NCI-H2029 treated with DMSO at 0.1 percent for 48 hours (cell line): ENCODE measurements around the gene ZNF853.
"Not testable (repeated sequence)": the region's sequence is repeated elsewhere in the genome, so short reads cannot be mapped to it uniquely, and the experiment has no call there.

Source experiments
- DNase-seq: peaks from one replicate; lab custom pipeline; 2025; lab: John Stamatoyannopoulos, UW

ZNF853 gene

GRCh38 chr7:6614953-6615722, at the start of gene ZNF853:
Gene ZNF853 (plus strand): TSS chr7:6615610. CDS start chr7:6616175, 565 bp downstream.
- no peak for DNase-seq

- no peak for DNase-seq
Measured at GRCh38 chr7:6565655-6566054, 49.8 kb upstream of the ZNF853 start.

GRCh38 chr7:6567886-6568285, 47.5 kb upstream of the ZNF853 start:
- DNase-seq: no peak

- no peak for DNase-seq
Measured at GRCh38 chr7:6571160-6571779, 44.1 kb upstream of the ZNF853 start.

GRCh38 chr7:6575281-6576023, 40.0 kb upstream of the ZNF853 start:
- DNase-seq: no peak

GRCh38 chr7:6576024-6576866, 39.2 kb upstream of the ZNF853 start:
- DNase-seq: no peak

GRCh38 chr7:6576867-6577368, 38.5 kb upstream of the ZNF853 start:
- not testable (repeated sequence) for DNase-seq

GRCh38 chr7:6577369-6578113, 37.9 kb upstream of the ZNF853 start, which contains the start of gene ZDHHC4:
Gene ZDHHC4 (plus strand): TSS chr7:6577454. CDS start chr7:6580562, 3,108 bp downstream.
- DNase-seq: peak; percentile 32

- no peak for DNase-seq
Measured at GRCh38 chr7:6578114-6579084, 37.0 kb upstream of the ZNF853 start.

- DNase-seq: no peak
Measured at GRCh38 chr7:6579446-6579845, 36.0 kb upstream of the ZNF853 start.

- DNase-seq: not testable (repeated sequence)
Measured at GRCh38 chr7:6585746-6586432, 29.5 kb upstream of the ZNF853 start.

- no peak for DNase-seq
Measured at GRCh38 chr7:6588566-6588965, 26.8 kb upstream of the ZNF853 start.

GRCh38 chr7:6589151-6589828, 26.1 kb upstream of the ZNF853 start:
- no peak for DNase-seq

GRCh38 chr7:6589829-6590644, 25.4 kb upstream of the ZNF853 start, which contains the start of gene INTS15:
Gene INTS15 (plus strand): TSS chr7:6590021. CDS start chr7:6590284, 263 bp downstream.
- DNase-seq: no peak

GRCh38 chr7:6590645-6591110, 24.7 kb upstream of the ZNF853 start:
- no peak for DNase-seq

GRCh38 chr7:6600093-6600492, 15.3 kb upstream of the ZNF853 start:
- no peak for DNase-seq

GRCh38 chr7:6604458-6604857, 11.0 kb upstream of the ZNF853 start:
- DNase-seq: no peak
